CD14-positive monocyte (primary cell): Measurements from ENCODE around the gene ZC3H7A. TPM values are rescaled to one million over a fixed set of nuclear protein-coding genes. Genes with fewer than 3 reads are reported as not detected.

Experiments
- DNase-seq, 3 donors: peaks; one replicate each; pipeline ENCODE4 v3.0.0-alpha.2; 2011 to 2022
- H2AFZ ChIP-seq: 2 replicates; pipeline ENCODE4 v1.6.0; 2012; ENCODE audit warnings: mild to moderate bottlenecking, low read depth, low read length, inconsistent platforms; ENCODE audit not compliant: insufficient read depth, poor library complexity, severe bottlenecking
- H3K27ac ChIP-seq, 2 donors: 1 replicate in 1 of 2; 2 replicates in 1 of 2; pipeline ENCODE4 v1.5.1; 2012 to 2013; ENCODE audit warnings: low read length in 2 of 2, control low read depth in 1 of 2, inconsistent platforms in 1 of 2, low read depth in 1 of 2, mild to moderate bottlenecking in 1 of 2
- H3K27me3 ChIP-seq, 2 donors: one replicate each; pipeline versions ENCODE4 v1.6.0 to v1.6.1; 2011 to 2013; ENCODE audit warnings: low read length in 2 of 2; ENCODE audit not compliant: control insufficient read depth in 2 of 2, insufficient read depth in 2 of 2
- H3K36me3 ChIP-seq, 2 donors: replicated peaks in 1 of 2; 1 replicate in 1 of 2; 2 replicates in 1 of 2; pipeline versions ENCODE4 v1.5.1 to v1.6.1; 2012 to 2013; ENCODE audit warnings: low read length in 2 of 2, control low read depth in 1 of 2, inconsistent platforms in 1 of 2, mild to moderate bottlenecking in 1 of 2; ENCODE audit not compliant: insufficient read depth in 2 of 2, control insufficient read depth in 1 of 2
- H3K4me1 ChIP-seq, 2 donors: 1 replicate in 1 of 2; 2 replicates in 1 of 2; pipeline versions ENCODE4 v1.5.1 to v1.6.1; 2012 to 2013; ENCODE audit warnings: low read length in 2 of 2, control low read depth in 1 of 2, inconsistent platforms in 1 of 2, mild to moderate bottlenecking in 1 of 2, moderate library complexity in 1 of 2; ENCODE audit not compliant: insufficient read depth in 2 of 2, control insufficient read depth in 1 of 2
- H3K4me2 ChIP-seq: replicated peaks from 2 replicates; pipeline ENCODE3; 2012; ENCODE audit warnings: low read length, moderate library complexity, mild to moderate bottlenecking; ENCODE audit not compliant: poor library complexity, severe bottlenecking; ENCODE audit errors: extremely low read depth
- H3K4me3 ChIP-seq, 3 experiments: fragments of 200-600 bp in 1 of 3; sonication (generic) in 1 of 3; replicated peaks in 1 of 3; 1 replicate in 2 of 3; 2 replicates in 1 of 3; pipeline ENCODE4 v1.5.1; 2011 to 2013; ENCODE audit warnings: low read length in 3 of 3, mild to moderate bottlenecking in 3 of 3, control low read depth in 2 of 3, low read depth in 2 of 3, inconsistent platforms in 1 of 3, moderate library complexity in 1 of 3
- H3K79me2 ChIP-seq: 2 replicates; pipeline ENCODE4 v1.6.0; 2012; ENCODE audit warnings: mild to moderate bottlenecking, control low read depth, inconsistent platforms, low read length, moderate library complexity; ENCODE audit not compliant: insufficient read depth
- H3K9ac ChIP-seq: 2 replicates; pipeline ENCODE4 v1.6.0; 2017; ENCODE audit warnings: low read length, mild to moderate bottlenecking; ENCODE audit not compliant: insufficient read depth, poor library complexity, severe bottlenecking
- H3K9me3 ChIP-seq, 2 donors: replicated peaks in 1 of 2; 1 replicate in 1 of 2; 2 replicates in 1 of 2; pipeline versions ENCODE4 v1.5.1 to v1.6.1; 2012 to 2013; ENCODE audit warnings: low read length in 2 of 2, control low read depth in 1 of 2; ENCODE audit not compliant: control insufficient read depth in 1 of 2, insufficient read depth in 1 of 2
- H4K20me1 ChIP-seq: 2 replicates; pipeline ENCODE4 v1.6.0; 2012; ENCODE audit warnings: mild to moderate bottlenecking, low read length, control low read depth, moderate library complexity; ENCODE audit not compliant: insufficient read depth
- H3K27ac Mint-ChIP-seq, 7 donors: one replicate each; pipeline ENCODE4 v1.8.0; 2020; ENCODE audit warnings: mild to moderate bottlenecking in 7 of 7, mixed read lengths in 7 of 7, moderate library complexity in 6 of 7, inconsistent platforms in 2 of 7
- H3K27me3 Mint-ChIP-seq, 3 donors: one replicate each; pipeline ENCODE4 v1.8.0; 2021 to 2022; ENCODE audit warnings: low read depth in 3 of 3, mild to moderate bottlenecking in 3 of 3, mixed read lengths in 3 of 3, moderate library complexity in 3 of 3, inconsistent platforms in 1 of 3
- H3K36me3 Mint-ChIP-seq, 2 donors: one replicate each; pipeline ENCODE4 v1.8.0; 2020; ENCODE audit warnings: mixed read lengths in 2 of 2, inconsistent platforms in 1 of 2, mild to moderate bottlenecking in 1 of 2
- H3K4me1 Mint-ChIP-seq: one replicate; pipeline ENCODE4 v1.8.0; 2020; ENCODE audit warnings: mild to moderate bottlenecking, mixed read lengths
- H3K4me3 Mint-ChIP-seq, 2 donors: one replicate each; pipeline ENCODE4 v1.8.0; 2020; ENCODE audit warnings: mild to moderate bottlenecking in 2 of 2, mixed read lengths in 2 of 2, moderate library complexity in 1 of 2
- H3K9me3 Mint-ChIP-seq, 7 donors: one replicate each; pipeline ENCODE4 v1.8.0; 2020 to 2022; ENCODE audit warnings: mixed read lengths in 7 of 7, mild to moderate bottlenecking in 6 of 7, moderate library complexity in 6 of 7, inconsistent platforms in 2 of 7
- WGBS: methylation state at CpG from one replicate; pipeline ENCODE4 v1.1.5; 2013; ENCODE audit warnings: missing lambda C conversion rate; ENCODE audit not compliant: insufficient coverage; 5-methylcytosine and 5-hydroxymethylcytosine counted together
- intact Hi-C, 2 donors: fragments of 100-400 bp; cut with micrococcal nuclease; formaldehyde crosslinking; loops; one replicate each; pipeline versions ENCODE4 v1.15.0 to v1.15.1; 2023
- polyA plus RNA-seq, 3 donors: library from polyadenylated mRNA; depleted of rRNA in 1 of 3; unstranded in 2 of 3; stranded (reverse) in 1 of 3; fragments of 300-500 nt in 2 of 3; fragments of >200 nt in 1 of 3; fragmentation: Illumina TruSeq in 2 of 3; gene quantifications; 1 replicate in 2 of 3; 2 replicates in 1 of 3; pipeline ENCODE4 v1.2.3, GENCODE V29; 2012 to 2021
- TF ChIP-seq, protein P1 (sequence below): fragments of 200-600 bp; IDR thresholded peaks from one replicate; pipeline ENCODE4 v1.8.0; 2022; ENCODE audit warnings: antibody characterized with exemption, mild to moderate bottlenecking

ZC3H7A gene
- polyA plus RNA-seq, 3 donors, result 22.6 to 62.0 (median 27.5) TPM

DNA sequence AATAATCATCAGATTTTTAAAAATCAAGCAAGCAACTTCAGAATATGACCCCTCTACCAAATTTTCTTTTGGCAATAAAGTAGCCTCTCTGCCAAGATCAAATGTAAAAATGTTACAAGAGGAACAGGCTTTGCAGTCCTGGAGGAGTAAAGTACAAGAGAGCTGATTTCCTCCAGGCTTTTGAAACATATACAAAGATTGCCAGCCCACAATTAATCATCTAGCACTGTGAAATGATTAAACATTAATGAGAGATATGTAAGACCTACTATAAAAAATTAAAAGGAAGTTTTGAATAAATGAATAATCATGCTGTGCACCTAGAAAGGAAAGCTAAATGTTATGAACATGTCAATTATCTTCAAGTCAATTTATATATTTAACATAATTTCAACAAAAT, 80.7 kb downstream of the ZC3H7A start:
- Histone ChIP-seq H4K20me1 (peaks cover 46% of the 10 kb centered on the region), H3K79me2 (peaks cover 28% of the 10 kb centered on the region), H3K4me2 (no peak overlapping the region), H3K27ac (no peak overlapping the region), H3K9ac (no peak overlapping the region), H3K9me3 (no peaks in the 10 kb centered on the region), H3K4me1 (no peaks in the 10 kb centered on the region), H3K27me3 (no peaks in the 10 kb centered on the region), H2AFZ (no peak overlapping the region), H3K36me3 (peaks cover 51 to 89% of the 10 kb centered on the region in 2 donors), H3K4me3 (no peak overlapping the region)
- Mint-ChIP-seq H3K36me3 (peaks cover 69 to 89% of the 10 kb centered on the region in 2 donors), H3K27me3 (peaks cover 0 to 2% (median 0%) of the 10 kb centered on the region in 3 donors), H3K4me1 (peaks cover 3% of the 10 kb centered on the region), H3K9me3 (no peaks in the 10 kb centered on the region), H3K27ac (peak overlapping the region in 2 of 7 donors; percentile 1 to 19), H3K4me3 (no peak overlapping the region)
- intact Hi-C loops, result loop anchor here (5.0 to 10.0 kb wide), 2 partner anchors 319 to 752 kb away; no protein-coding TSS in a partner anchor
- DNase-seq, result no peak
- TF ChIP-seq, protein P1, sequence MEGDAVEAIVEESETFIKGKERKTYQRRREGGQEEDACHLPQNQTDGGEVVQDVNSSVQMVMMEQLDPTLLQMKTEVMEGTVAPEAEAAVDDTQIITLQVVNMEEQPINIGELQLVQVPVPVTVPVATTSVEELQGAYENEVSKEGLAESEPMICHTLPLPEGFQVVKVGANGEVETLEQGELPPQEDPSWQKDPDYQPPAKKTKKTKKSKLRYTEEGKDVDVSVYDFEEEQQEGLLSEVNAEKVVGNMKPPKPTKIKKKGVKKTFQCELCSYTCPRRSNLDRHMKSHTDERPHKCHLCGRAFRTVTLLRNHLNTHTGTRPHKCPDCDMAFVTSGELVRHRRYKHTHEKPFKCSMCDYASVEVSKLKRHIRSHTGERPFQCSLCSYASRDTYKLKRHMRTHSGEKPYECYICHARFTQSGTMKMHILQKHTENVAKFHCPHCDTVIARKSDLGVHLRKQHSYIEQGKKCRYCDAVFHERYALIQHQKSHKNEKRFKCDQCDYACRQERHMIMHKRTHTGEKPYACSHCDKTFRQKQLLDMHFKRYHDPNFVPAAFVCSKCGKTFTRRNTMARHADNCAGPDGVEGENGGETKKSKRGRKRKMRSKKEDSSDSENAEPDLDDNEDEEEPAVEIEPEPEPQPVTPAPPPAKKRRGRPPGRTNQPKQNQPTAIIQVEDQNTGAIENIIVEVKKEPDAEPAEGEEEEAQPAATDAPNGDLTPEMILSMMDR, result no peak

DNA sequence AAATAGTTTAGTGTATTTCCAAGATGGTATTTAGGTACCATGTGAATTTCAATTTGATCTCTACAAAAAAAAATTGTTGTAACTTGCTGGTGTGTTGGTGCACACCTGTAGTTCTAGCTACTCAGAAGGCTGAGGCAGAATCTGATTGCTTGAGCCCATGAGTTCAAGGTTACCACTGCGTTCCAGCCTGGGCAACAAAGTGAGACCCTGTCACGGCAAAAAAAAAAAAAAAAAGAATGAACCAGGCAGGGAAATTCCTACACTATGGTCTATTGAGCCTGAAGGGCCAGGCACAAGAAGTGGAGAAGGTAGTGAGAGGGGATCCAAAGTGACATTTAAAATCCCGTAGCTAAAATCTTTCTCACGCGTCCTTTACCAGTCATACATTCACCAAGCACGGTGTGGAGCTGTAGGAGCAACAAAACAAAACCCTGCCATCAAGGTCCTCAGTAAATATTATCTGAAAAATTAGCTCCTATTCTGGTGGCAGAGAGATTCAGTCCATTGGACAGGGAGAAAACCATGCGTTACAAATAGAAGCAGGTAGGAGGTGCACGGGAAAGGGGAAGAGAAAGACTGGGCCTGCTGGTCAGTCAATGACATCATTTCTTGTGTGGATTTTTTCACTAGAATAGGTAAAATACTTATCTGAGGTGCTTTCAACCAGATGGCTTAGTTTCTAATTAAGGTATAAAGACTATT, 81.7 kb downstream of the ZC3H7A start:
- 72% methylated on average over 3 of the region's 8 CpGs for WGBS
- peak overlapping the region in 3 of 7 donors; percentile 15 to 69 (median 57) for H3K27ac Mint-ChIP-seq
- TF ChIP-seq, protein P1, result no peak
- H3K27ac ChIP-seq, result no peak overlapping the region
- no peak overlapping the region for H3K4me3 Mint-ChIP-seq
- H3K4me1 Mint-ChIP-seq, result peaks cover 3% of the 10 kb centered on the region
- H3K36me3 ChIP-seq, result peaks cover 51 to 89% of the 10 kb centered on the region in 2 donors
- intact Hi-C loops, result loop anchor here (5.0 to 10.0 kb wide), 2 partner anchors 318 to 751 kb away; no protein-coding TSS in a partner anchor
- peaks cover 0 to 2% (median 0%) of the 10 kb centered on the region in 3 donors for H3K27me3 Mint-ChIP-seq
- no peak overlapping the region for H2AFZ ChIP-seq
- no peaks in the 10 kb centered on the region for H3K9me3 Mint-ChIP-seq
- H3K9ac ChIP-seq, result no peak overlapping the region
- H4K20me1 ChIP-seq, result peaks cover 53% of the 10 kb centered on the region
- H3K36me3 Mint-ChIP-seq, result peaks cover 69 to 89% of the 10 kb centered on the region in 2 donors
- no peak for DNase-seq
- no peaks in the 10 kb centered on the region for H3K9me3 ChIP-seq
- peaks cover 29% of the 10 kb centered on the region for H3K79me2 ChIP-seq
- H3K4me1 ChIP-seq, result no peaks in the 10 kb centered on the region
- H3K4me2 ChIP-seq, result no peak overlapping the region
- H3K27me3 ChIP-seq, result no peaks in the 10 kb centered on the region
- no peak overlapping the region for H3K4me3 ChIP-seq
